GM18499 (cell line): ENCODE data around the gene ZNF646.

Experiments used
- ATAC-seq: cut with Tn5 transposase; IDR thresholded peaks from one replicate; pipeline ENCODE4 v1.9.1; 2021; ENCODE audit warnings: moderate number of reproducible peaks; ENCODE audit not compliant: insufficient read depth, unreplicated experiment

ZNF646 gene

GRCh38 chr16:31073970-31074813 is at the start of gene ZNF646, which contains the start of gene ZNF668:
TSS of gene ZNF646 (plus strand) at chr16:31074422. CDS start at chr16:31076325, 1,903 bp downstream.
TSS of gene ZNF668 (minus strand) at chr16:31074240. CDS start at chr16:31064459, 9,781 bp downstream.
- ATAC-seq = peak; percentile 51

GRCh38 chr16:31025339-31025738 is 48.9 kb upstream of the ZNF646 start:
- no peak for ATAC-seq

- ATAC-seq = no peak
These were observed 45.0 kb upstream of the ZNF646 start for GRCh38 chr16:31029272-31029671.

- no peak for ATAC-seq
These were observed 42.9 kb upstream of the ZNF646 start for GRCh38 chr16:31031276-31031675.

GRCh38 chr16:31032736-31033708 is 41.2 kb upstream of the ZNF646 start, which contains the start of gene STX4:
TSS of gene STX4 (plus strand) at chr16:31033558. CDS start at chr16:31033806, 248 bp downstream.
- ATAC-seq = peak; percentile 75

GRCh38 chr16:31033709-31034492 is 40.3 kb upstream of the ZNF646 start:
- ATAC-seq = no peak

GRCh38 chr16:31036691-31037090 is 37.5 kb upstream of the ZNF646 start:
- ATAC-seq = no peak

GRCh38 chr16:31038993-31039392 is 35.2 kb upstream of the ZNF646 start:
- ATAC-seq = no peak

GRCh38 chr16:31042866-31043265 is 31.4 kb upstream of the ZNF646 start:
- no peak for ATAC-seq

- ATAC-seq = no peak
These were observed 30.9 kb upstream of the ZNF646 start for GRCh38 chr16:31043352-31043751.

GRCh38 chr16:31043898-31044481 is 30.2 kb upstream of the ZNF646 start:
- no peak for ATAC-seq

- ATAC-seq = no peak
These were observed 23.8 kb upstream of the ZNF646 start for GRCh38 chr16:31050280-31051030.

GRCh38 chr16:31052114-31052513 is 22.1 kb upstream of the ZNF646 start:
- ATAC-seq = no peak

GRCh38 chr16:31055613-31056012 is 18.6 kb upstream of the ZNF646 start:
- no peak for ATAC-seq

- no peak for ATAC-seq
These were observed 13.0 kb upstream of the ZNF646 start for GRCh38 chr16:31061126-31061812.

- ATAC-seq = no peak
These were observed 12.3 kb upstream of the ZNF646 start for GRCh38 chr16:31061813-31062440.

- ATAC-seq = no peak
These were observed 10.8 kb upstream of the ZNF646 start for GRCh38 chr16:31063495-31063842.
